Measurements from ENCODE around the gene CGB7.
"Not testable (repeated sequence)": the region's sequence is repeated elsewhere in the genome, so short reads cannot be mapped to it uniquely, and the experiment has no call there.

Gene CGB7

DNA sequence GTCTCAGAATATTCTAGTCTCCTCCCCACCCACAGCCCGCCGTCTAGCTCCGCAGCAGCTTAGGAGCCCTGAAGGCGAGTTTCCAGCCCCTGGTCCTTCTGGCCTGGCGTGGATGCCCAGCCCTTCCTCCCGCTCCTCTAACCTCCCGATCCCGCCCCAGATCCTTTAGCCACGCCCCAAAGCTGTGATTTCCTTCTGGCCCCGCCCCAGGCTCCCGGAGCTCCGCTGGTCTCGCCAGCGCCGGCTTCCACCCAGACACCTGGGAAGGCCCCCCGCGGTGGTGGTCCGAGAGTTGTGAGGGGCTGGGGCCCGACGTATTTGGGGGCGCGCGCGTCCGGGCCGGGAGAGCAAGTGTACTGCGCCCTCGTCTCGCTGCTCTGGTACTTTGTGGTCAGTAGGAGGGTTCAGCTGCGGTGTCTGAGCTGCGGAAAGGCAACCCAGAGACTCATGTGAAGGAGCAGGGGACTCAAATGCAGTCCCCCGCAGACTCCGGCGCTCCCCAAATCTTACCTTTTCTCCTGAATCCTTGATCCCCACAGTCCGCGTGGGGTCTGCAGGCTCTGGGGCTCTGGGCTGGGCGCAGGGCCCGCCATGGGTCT lies at the start of gene CGB7:
TSS of gene CGB7 (minus strand) at position 114 of the 599 bp plus-strand sequence. CDS start 2,374 bp downstream, outside the sequence.
- no peak for DNase-seq (ENCODE audit: low read depth)

DNA sequence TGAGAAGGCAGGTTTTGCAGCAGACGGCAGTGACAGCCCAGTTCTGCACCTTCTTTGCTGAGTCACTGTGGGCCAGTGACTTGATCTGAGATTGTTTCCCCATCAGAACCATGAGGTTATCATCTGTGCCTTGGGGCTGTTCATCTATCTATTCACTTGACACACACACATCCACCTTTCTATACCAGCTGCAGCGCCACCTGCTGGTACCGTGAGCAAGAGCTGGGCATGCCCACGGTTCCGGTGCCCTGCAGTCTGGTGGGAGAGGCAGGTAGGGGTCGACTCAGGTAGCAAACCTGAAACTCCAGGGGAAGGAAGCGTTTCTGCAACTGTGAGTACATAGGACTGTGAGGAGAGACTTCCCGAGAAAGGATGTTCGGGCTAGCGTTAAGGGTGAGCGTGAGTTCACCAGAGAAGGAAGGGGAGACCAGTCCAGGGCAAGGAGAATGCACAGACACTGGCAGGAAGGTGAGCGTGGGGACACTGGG lies 49.1 kb upstream of the CGB7 start:
- no peak for DNase-seq (ENCODE audit: low read depth)

GRCh38 chr19:49104229-49104864 lies 46.8 kb upstream of the CGB7 start:
- DNase-seq (ENCODE audit: low read depth), result no peak

- no peak for DNase-seq (ENCODE audit: low read depth)
Observed at GRCh38 chr19:49103331-49104085, 46.0 kb upstream of the CGB7 start.

DNA sequence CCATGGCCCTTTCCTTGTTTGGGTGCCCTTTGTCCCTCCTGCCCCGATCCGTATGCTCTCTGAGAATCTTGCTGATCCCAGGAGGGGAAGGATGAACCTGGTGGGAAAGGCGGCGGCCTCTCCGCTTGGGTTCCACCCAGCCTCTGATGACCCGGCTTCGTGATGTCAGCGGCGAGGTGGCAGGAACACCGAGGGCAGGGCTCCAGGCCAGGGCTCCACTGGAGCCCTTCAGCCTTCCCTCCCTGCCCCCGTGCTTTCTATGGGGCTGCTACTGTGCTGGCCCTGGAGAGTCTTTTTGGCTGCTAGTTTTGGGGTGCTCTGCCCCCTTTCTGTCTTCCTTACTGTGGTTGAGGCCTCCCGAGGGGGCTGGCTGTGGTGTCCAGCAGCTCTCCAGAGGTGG lies 44.8 kb upstream of the CGB7 start:
- DNase-seq (ENCODE audit: low read depth), result no peak

DNA sequence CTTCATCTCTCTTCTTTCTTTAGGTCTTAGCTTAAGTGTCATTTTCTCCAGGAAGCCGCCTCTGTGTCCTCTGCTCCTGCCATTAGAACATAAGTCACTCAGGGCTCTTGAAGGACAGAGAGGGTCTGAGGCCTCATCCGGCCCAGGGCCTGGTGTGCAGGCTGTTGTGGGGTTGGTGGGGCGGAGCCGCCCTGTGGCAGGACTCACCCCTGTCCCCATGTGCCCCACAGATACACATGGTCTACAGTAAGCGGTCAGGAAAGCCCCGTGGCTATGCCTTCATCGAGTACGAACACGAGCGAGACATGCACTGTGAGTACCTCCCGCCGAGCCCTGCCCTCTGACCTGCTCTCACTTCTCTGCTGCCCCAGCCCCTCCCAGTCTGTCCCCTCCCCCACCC lies 43.6 kb upstream of the CGB7 start:
- DNase-seq (ENCODE audit: low read depth), result no peak

DNA sequence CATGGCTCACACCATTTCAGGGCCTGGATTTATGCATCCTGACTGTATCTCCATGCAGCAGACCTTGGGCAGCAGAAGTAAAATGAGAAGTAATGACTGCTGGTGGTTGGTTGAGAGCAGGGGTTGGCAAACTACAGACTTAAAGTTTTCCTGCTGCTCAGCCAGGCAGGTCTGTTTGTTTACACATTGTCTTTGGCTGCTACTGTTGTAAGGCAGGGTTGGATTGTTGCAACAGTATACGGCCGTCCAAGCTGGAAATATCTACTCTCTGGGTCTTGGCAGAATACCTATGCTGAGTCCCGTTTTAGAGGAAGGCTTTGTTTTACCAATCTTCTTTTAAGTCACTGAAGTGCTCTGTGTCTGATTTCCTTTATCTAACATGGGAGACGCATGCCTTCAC lies 41.2 kb upstream of the CGB7 start:
- no peak for DNase-seq (ENCODE audit: low read depth)

GRCh38 chr19:49097453-49098288 lies 40.1 kb upstream of the CGB7 start:
- DNase-seq (ENCODE audit: low read depth), result peak; percentile 70

GRCh38 chr19:49094505-49095482 lies 37.2 kb upstream of the CGB7 start:
- no peak for DNase-seq (ENCODE audit: low read depth)

DNA sequence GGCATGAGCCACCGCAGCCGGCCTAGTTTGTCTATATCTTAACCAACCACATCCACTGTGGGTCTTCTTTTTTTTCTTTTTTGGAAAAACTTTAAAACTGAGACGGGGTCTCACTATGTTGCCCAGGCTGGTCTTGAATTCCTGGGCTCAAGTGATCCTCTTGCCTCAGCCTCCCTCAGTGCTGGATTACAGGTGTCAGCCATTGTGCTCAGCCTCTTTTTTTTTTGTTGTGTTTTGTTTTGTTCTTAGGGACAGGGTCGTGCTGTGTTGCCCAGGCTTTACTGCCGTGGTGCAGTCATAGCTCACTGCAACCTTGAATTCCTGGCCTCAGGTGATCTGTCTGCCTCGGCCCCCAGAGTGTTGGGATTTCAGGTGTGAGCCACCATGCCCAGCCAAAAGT lies 35.1 kb upstream of the CGB7 start:
- no peak for DNase-seq (ENCODE audit: low read depth)

- DNase-seq (ENCODE audit: low read depth), result no peak
Observed at GRCh38 chr19:49091391-49092038, 34.0 kb upstream of the CGB7 start.

DNA sequence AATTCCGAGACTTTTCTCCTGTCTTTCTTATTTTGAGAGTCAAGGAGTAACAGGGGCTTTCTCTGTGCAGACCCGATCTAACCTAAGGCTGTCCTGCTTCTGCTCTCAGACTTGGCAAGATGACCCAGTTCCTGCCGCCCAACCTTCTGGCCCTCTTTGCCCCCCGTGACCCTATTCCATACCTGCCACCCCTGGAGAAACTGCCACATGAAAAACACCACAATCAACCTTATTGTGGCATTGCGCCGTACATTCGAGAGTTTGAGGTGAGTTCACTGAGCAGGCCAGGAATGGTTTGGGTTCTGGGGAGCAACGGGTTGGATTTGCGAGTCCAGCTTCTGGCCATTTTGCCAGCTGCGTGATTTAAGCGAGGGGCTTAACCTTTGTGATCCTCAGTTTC lies 28.7 kb upstream of the CGB7 start:
- DNase-seq (ENCODE audit: low read depth), result no peak

- no peak for DNase-seq (ENCODE audit: low read depth)
Observed at GRCh38 chr19:49085868-49086232, 28.3 kb upstream of the CGB7 start.

GRCh38 chr19:49085020-49085867 lies 27.7 kb upstream of the CGB7 start, which contains the start of gene SNRNP70:
Gene SNRNP70 (plus strand): TSS chr19:49085451. CDS start chr19:49086415, 964 bp downstream.
- peak; percentile 100 for DNase-seq (ENCODE audit: low read depth)

DNA sequence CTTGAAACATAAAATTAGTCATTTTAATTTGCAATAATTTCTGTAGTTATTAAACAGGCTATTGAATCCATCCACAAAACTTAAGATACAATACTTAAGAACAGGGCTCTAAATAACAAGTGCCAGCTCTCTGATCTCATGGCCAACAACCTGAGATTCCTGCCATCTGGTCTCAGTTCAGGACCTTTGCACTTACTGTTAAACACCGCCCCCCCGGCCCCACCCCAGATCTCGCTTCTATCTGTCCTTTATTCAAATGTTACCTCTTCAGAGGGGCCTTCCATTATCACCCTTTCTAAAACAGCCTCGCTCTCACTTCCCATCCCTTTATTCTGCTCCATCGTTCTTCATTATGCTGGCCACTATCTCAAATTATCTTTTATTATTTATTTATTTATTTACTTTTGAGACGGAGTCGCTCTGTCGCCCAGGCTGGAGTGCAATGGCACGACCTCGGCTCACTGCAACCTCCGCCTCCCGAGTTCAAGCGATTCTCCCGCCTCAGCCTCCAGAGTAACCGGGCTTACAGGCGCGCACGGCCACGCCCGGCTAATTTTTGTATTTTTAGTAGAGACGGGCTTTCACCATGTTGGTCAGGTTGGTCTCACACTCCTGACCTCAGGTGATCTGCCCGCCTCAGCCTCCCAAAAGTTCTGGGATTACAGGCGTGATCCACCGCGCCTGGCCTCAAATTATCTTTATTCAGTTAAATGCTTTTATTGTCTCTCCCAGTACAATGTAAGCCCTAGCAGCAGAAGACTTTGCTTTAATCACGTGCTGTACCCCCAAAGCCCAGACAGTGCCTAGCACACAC lies 26.9 kb upstream of the CGB7 start:
- DNase-seq (ENCODE audit: low read depth), result no peak

DNA sequence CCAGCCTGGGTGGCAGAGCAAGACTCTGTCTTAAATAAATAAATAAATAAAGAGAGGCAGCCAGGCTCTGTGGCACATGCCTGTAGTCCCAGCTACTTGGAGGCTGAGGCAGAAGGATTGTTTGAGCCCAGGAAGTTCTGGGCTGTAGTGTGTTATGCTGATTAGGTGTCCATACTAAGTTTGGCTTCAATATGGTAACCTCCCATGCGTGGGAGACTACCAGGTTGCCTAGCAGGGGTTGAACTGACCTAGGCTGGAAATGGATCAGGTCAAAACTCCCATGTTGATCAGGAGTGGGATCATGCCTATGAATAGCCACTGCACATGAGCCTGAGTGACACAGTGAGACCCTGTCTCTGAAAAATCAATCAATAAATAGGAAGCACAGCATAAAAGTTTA lies 23.7 kb upstream of the CGB7 start:
- no peak for DNase-seq (ENCODE audit: low read depth)

- no peak for DNase-seq (ENCODE audit: low read depth)
Observed at GRCh38 chr19:49080392-49080791, 22.8 kb upstream of the CGB7 start.

- not testable (repeated sequence) for DNase-seq (ENCODE audit: low read depth)
Observed at GRCh38 chr19:49074869-49075268, 17.3 kb upstream of the CGB7 start.
